RCC 7860 (cell line): Measurements from ENCODE around the gene SLC9A8.

Experiments
- DNase-seq: peaks from one replicate; pipeline ENCODE4 v3.0.0-alpha.2; 2015; ENCODE audit warnings: low spot score
- FAIRE-seq: peaks from 2 replicates; lab custom pipeline; 2012; peaks lifted over from hg19 to GRCh38; lab: Jason Lieb, UNC

SLC9A8 gene

DNA sequence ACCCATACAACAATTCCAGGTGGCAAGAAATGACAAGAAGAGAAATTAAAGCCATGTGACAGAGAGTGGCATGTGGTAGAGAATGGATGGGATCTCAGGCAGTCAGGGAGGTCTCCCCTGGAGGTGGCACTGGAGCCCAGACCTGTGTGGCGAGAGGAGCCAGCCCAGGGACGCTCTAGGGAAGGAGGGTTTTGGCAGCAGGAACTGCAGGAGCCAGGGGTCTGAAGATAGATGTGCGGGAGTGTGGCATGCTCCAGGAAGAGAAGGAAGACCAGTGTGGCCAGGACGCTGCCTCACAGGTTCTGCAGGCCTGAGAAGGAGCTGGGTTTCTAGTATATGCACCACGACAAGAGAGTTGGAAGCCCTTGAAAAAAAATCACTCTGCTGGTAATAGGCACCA is 57.6 kb downstream of the SLC9A8 start:
- no peak for FAIRE-seq

DNA sequence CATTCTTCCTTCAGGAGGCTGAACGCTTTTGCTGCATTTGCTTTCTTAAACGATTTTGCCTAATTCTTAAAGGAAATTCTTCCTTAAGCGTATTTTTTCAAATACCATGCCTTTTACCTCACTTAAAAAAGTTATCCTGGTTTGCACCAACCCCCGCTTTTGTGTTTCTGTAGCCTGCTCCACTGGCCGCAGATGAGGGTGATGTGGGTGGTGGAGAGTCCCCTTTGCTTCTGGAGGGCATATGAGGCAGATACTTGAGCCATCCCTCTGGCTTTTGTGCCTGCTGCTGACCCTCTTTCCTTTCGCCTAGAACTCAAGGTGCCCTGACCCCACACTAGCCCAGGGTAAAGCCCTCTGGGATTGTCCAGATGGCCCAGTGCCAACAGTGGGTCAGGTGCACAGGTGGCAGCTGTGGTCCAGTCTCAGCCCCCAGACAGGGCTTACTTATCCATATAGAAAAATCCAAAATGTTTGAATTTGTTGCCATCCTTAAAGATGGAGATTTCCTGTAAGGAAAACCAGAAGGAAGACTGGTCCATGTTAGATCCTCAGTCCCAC is 58.8 kb downstream of the SLC9A8 start:
- FAIRE-seq (no peak), DNase-seq (no peak)

More for the DNA sequence above, 57.6 kb downstream of the SLC9A8 start:
- no peak for DNase-seq

DNA sequence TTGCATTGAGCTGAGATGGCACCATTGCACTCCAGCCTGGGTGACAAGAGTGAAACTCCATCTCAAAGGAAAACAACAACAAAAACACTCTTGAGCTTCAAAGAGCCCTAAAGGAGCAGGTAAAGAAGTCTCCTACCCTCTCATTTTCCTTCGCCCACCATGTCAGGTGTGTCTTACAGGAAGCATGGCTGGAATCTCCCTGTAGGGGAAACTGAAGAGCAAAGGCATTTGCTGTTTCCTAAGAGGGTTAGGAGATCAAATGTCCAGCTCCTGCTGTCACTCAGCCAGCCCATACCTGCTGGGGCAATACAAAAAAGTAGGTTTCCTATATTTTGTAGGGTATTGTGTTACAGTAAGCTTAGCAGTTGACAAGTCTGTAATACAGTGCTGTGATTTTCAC is 59.4 kb downstream of the SLC9A8 start:
- FAIRE-seq, result no peak
- DNase-seq, result no peak

DNA sequence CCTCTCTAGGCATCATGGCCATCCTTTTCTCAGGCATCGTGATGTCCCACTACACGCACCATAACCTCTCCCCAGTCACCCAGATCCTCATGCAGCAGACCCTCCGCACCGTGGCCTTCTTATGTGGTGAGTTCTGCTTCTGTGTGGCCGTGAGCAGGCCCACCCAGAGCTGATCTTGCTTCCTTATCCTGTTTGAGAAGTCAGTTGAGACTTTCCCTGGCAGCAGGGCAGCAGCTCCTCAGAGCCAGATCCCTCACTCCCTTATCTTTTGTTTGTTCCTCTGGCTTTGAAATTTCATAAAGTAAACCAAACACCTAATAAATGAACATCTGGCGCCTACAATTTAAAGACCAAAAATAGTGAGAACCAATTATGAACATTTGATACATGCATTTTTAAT is 62.1 kb downstream of the SLC9A8 start:
- DNase-seq (no peak), FAIRE-seq (no peak)

DNA sequence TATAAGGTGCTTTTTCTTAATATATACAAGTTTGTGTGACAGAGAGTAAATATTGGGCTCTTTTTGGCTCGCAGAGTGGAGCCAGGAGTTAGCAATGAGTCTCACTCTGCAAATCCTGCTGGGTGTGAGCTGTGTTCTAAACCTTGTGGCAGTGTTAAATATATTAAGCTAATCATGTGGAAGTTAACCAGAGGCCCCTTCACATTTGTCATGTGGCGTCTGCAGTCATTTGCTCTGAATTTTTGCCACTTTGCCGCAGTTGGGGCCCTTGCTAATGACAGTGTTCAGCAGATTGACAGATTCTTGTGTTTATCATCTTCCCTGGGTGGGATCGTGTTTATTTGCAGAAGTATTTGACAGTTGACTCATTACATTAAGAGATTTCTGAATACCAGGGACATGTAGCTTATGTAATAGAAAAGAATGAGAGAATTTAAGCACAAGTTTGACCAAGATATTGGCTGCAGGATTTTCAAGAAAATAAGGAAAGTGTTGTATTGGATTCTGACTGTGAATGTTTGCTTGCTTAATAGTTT is 64.8 kb downstream of the SLC9A8 start:
- no peak for FAIRE-seq
- DNase-seq, result no peak

DNA sequence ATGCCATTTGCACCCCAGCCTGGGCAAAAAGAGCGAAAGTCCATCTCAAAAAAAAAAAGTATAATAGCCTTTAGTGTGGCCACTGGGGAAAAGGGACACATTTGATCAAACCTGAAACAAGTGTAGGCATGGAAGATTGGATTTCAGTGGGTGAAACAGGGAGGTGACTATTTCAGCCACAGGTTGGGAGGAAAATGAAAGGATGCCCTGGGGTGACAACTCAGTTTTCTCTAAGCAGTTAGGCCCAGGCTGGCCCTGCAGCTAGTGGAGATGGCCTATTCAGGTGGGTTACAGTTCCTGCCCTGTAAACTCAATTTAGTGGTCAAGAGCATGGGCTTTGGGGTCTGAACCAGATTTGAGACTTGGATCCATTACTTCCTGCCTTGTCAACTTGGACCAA is 66.3 kb downstream of the SLC9A8 start:
- DNase-seq (no peak), FAIRE-seq (no peak)

DNA sequence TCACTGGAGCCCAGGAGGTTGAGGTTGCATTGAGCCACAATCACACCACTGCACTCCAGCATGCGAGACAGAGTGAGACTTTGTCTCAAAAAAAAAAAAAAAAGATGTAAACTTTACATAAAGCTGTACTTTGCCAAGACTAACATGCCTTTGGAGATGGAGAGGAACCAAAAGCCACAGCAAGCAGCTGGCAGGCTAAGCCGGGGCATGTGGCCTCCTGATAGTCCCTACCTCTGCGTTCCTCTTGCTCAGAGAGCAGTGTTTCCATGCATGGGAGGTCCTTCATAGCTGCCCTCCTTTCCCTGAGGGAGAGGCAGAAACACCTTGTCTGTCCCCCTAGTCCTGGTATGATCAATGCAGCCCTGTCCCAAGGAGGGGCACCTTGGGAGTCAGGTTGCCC is 67.5 kb downstream of the SLC9A8 start:
- no peak for DNase-seq
- FAIRE-seq, result no peak

DNA sequence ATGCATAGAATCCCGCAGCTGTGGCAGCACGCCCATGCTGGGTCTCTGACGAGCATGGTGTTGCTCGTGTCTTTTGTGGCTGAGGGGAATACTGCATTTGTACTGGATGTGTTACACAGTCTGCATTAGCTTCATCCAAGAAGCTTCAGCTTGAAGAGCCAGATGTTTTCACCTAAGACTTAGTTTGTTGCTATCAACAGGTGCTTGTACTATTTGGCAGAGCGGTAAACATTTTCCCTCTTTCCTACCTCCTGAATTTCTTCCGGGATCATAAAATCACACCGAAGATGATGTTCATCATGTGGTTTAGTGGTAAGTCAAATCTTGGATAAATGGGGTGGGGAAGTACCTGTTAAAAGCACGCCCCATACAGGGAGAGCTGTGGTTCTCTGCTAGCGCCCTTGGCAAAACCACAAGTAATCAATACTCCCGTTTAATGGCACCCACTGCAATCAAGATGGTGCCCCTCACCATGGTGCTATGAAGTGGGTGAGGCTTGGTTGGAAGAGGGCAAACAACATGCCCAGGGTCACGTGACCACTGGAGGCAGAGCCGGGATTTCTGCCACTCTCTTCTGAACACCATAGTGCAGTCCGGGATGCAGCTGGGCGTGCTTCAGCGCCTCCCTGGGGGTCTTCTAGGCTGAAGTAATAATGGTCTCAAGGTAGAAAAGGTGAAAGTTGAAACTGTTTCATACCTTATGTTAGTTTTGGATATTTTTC is 68.3 kb downstream of the SLC9A8 start:
- no peak for DNase-seq
- FAIRE-seq, result no peak

DNA sequence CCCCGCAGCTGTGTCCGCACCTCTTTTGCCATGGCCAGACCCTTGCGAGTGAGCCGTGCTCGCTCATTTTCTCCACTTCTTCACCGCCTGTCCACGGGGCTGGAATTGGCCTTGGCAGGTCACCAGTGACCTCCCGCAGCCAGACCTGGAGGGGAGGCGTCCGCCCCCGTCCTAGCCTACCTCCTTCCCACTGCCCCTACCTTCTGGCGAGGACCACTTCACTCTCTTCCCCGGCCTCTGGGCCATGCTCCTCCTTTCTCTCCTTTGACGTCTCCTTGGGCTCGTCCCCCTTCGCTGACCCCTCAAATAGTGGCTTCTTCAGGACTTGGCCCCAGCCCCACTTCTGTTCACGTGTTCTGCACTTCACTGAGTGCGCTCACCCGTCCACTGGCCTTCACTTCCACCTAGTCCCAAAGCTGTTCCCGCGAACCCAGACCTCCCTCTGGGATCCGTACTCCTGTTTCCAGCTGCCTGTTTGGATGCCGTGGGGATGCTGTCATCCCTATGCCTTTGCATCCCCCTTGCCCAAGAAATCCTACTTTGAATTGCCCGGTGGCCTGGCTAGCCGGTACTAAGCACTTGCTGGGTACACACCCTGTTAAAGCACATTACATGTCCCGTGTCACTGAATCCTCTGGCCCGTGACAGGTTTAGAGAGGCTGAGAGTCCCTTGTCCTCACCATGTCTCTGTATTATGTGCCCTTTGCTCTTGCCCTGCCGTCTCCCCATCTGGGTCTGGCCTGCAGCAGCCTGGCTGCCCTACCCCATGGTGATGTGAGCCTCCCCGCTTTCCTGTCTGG is 69.7 kb downstream of the SLC9A8 start:
- no peak for FAIRE-seq
- no peak for DNase-seq

DNA sequence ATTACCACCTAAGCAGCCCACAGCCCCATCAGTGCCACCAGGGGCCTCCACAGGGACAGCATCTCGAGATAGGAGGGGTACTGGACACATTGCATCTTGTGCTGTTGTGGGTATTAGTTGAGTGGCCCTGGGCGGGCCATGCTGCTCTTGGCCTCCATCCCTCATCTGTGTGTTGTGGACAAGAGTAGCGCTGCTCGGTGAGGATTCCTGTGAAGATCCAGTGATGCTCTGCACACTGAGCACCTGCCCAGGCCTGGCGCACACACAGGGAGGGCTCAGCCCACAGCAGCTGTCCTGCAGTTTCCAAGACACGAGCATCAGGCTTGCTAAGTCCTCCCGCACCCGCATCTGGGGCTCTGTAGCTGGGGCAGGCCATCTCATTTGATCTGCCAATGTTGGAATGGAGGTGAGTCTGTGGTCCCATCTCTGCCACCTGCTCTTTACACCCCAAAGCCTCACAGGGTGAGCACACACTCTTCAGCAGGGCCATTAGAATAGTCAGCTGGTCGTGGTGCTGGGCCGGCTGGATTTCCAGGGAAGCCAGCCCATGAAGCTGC is 70.7 kb downstream of the SLC9A8 start:
- FAIRE-seq (no peak), DNase-seq (no peak)

DNA sequence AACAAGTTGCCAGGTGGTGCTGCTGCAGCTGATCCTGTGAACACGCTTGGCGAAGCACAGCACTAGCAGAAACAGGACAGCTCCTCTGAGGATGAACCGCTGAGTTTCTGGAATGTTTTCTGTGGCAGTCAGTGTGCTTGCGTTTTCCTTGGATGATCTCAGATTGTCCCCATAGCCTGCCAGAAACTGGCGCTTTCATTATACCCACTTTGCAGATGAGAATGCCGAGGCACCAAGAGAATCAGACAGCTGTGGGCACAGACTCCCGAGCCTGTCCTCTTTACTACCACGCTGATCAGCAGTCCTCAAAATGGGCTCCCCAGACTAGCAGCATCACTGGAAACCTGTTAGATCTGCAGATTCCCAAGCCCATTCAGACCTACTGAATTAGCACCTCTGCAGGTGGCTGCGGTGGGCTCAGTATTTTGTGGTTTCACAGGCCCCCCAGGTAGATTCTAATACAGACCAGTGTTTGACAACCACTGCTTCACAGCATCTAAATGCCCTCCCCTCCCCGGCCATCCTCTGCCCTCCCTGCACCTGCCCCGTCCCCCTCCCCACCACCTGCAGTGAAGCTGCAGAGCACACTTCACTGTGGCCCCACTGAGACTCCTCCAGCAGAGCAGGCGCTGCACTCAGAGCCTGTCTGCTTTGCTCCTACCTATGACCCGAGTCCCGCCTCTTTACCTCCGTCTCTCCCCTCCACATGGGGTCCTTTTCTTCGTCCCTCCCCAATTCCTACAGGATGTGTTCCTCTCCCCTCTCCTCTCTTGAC is 73.1 kb downstream of the SLC9A8 start:
- FAIRE-seq (no peak), DNase-seq (no peak)

DNA sequence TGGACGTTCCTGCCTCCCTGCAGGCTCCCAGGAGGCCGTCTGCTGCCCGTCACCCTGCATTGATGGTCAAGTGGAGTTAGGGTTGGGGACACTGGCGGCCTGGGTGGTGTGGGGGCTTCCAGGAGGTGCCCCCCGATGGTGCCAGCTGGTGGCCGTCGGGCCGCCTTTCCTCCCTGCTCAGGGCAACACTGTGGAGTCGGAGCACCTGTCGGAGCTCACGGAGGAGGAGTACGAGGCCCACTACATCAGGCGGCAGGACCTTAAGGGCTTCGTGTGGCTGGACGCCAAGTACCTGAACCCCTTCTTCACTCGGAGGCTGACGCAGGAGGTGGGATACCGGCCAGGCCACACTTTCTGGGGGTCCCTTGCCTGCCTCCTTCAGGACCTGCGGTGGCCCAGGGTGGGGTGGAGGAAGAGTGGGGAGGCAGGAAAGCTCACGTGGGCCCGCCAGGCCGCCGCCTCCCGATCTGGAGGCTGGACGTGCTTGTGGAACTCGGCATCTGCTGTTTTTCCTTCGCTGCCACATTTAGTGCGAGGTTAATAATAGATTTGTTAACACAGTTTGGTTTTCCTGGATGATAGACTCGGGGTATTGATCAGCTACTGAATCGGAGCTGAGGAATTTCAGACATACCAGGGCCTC is 74.1 kb downstream of the SLC9A8 start:
- DNase-seq, result no peak
- no peak for FAIRE-seq

DNA sequence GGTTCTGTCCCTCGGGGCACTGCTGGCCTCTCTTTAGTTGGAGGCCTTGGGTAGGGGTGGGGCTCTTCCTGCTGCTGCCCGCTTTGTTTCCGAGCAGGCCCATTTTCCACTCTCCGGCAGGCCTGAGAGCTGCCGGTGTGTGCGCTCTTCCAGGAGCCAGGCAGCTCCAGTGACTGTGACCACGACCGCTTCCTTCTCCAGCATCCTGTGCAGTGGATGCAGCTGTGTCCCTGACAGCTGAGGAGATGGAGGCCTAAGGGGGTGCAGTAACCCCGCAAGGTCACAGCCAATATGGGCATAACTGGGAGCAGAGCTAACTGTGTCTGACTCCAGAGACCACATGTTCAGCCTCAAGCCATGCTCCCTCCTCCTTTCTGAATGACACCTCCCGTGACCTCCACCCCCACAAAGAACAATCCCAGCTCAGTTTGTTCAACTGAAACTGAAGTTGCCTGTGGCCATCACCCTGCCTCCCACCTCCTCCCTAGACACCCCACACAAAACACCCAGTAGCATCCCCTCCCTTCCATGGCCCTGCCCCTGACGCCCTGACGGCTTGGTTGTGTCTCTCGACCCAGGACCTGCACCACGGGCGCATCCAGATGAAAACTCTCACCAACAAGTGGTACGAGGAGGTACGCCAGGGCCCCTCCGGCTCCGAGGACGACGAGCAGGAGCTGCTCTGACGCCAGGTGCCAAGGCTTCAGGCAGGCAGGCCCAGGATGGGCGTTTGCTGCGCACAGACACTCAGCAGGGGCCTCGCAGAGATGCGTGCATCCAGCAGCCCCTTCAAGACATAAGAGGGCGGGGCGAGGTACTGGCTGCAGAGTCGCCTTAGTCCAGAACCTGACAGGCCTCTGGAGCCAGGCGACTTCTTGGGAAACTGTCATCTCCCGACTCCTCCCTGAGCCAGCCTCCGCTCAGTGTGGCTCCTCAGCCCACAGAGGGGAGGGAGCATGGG is 74.9 kb downstream of the SLC9A8 start:
- DNase-seq (peak; percentile 31), FAIRE-seq (no peak)

DNA sequence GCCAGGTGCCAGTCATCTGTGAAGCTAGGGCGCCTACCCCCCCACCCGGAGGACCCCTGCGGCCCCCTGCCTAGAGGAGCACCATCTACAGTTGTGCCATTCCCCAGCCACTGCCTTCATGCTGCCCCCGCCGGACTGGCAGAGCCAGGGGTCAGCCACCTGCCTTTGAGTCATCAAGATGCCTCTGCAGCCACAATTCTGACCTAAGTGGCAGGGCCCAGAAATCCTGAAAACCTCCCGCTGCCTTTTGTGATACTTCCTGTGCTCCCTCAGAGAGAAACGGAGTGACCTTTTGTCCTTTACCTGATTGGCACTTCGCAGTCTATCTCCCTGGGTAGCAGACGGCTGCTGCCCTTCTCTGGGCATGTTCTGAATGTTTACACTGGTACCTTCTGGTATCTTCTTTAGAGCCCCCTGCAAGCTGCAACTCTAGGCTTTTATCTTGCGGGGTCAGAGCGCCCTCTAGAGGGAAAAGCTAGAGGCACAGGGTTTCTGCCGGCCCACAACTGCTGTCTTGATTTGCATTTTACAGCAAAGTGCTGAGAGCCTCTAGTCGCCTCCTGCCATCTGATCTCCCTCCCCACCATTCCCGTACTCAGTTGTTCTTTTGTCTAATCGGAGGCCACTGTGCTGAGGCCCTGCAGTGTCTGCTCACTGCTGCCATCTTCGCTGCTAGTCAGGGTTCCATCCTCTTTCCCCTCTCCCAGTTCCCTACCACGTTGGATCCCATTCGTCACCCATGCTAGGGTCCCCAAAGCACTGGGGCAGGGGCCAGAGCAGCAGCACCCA is 75.8 kb downstream of the SLC9A8 start:
- peak; percentile 95 for DNase-seq
- peak; percentile 95 for FAIRE-seq

DNA sequence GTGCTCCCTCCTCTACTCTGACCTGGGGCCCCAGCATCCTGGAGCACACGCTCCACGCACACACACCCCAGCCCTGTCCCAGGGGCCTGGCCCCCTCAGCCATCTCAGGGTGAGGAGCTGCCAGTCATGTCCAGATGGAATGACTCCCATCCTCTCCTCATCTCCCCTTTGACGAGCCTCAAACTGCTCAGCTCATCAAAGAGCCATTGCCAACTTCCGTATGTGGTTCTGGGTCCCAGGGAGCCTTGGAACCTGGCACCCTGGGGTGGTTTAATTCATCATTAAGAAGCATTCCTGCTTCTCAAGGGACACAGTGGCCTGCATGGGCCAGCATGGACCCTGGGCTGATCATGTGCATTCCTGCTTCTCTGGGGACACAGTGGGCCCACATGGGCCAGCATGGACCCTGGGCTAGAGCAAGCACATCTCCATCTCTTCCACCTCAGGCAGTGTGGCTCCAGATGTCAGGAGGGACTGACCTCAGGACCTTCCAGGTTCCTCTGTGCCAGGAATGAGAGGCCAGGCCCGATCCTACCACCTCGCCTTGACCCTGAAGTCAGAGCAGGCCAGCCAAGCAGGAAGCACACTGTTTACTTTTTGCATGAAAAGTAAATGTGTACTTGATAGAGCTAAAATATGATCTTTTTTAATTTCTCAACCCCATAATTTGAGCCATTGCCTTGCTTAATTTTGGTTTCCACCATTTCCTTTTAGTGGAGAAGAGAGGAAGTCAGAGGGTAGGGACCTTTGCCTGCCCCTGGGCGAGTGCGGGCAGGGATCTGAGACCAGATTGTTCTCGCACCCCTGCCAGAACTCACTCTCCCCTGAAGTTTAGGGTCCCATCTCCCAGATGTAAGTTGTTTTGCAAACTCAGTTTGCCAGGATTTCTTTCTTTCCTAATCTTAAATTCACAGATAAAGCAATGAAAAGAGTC is 76.6 kb downstream of the SLC9A8 start:
- FAIRE-seq (no peak), DNase-seq (no peak)

DNA sequence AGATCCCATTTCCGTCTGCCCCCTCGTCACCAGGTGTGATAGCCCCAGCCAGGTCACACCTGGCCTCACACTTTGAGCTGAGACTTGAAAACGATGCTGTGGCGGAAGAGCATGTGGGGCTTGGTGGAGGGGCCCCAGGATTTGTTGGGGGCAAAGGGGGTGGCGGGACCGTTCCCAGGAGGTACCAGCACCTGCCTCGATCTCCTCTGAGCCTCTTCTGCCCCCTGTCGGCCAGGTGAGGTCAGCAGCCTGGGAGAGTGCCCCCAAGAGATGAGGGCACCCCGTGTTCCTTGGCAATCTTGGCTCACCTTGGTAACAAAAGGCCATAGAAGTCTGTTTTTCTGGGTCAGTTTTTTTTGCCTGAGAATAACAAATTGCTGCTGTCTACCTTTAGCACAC is 77.3 kb downstream of the SLC9A8 start:
- DNase-seq, result no peak

More for the DNA sequence above, 77.3 kb downstream of the SLC9A8 start:
- FAIRE-seq, result no peak
